Kidney (tissue), 14 donors: ENCODE data around the gene MMRN1. TPM values are rescaled to one million over a fixed set of nuclear protein-coding genes. Genes with fewer than 3 reads are reported as not detected.

Experiments
- DNase-seq, 5 donors: peaks; one replicate each; pipeline ENCODE4 v3.0.0-alpha.2; 2013 to 2020
- FAIRE-seq: peaks from 2 replicates; lab custom pipeline; 2012; peaks lifted over from hg19 to GRCh38; lab: Jason Lieb, UNC
- H3K27ac ChIP-seq, 2 donors: one replicate each; pipeline ENCODE4 v1.7.0; 2013; ENCODE audit warnings: low read depth in 2 of 2, low read length in 2 of 2, inconsistent platforms in 1 of 2
- H3K27me3 ChIP-seq: one replicate; pipeline ENCODE4 v1.7.1; 2013; ENCODE audit warnings: low read length, inconsistent platforms; ENCODE audit not compliant: control insufficient read depth, insufficient read depth
- H3K36me3 ChIP-seq, 3 donors: one replicate each; pipeline versions ENCODE4 v1.7.0 to v1.7.1; 2013; ENCODE audit warnings: low read length in 3 of 3, control low read depth in 1 of 3, inconsistent platforms in 1 of 3; ENCODE audit not compliant: insufficient read depth in 3 of 3, control insufficient read depth in 2 of 3
- H3K4me1 ChIP-seq, 3 donors: one replicate each; pipeline versions ENCODE4 v1.7.0 to v1.7.1; 2013; ENCODE audit warnings: low read length in 3 of 3, inconsistent platforms in 1 of 3, low read depth in 1 of 3; ENCODE audit not compliant: control insufficient read depth in 2 of 3, insufficient read depth in 2 of 3
- H3K4me3 ChIP-seq, 3 donors: one replicate each; pipeline versions ENCODE4 v1.7.0 to v1.8.1; 2013; ENCODE audit warnings: low read length in 3 of 3, control low read depth in 1 of 3, inconsistent platforms in 1 of 3
- H3K9ac ChIP-seq, 3 donors: one replicate each; pipeline versions ENCODE4 v1.7.0 to v1.7.1; 2013; ENCODE audit warnings: low read length in 3 of 3, control low read depth in 1 of 3, inconsistent platforms in 1 of 3
- H3K9me3 ChIP-seq, 3 donors: one replicate each; pipeline versions ENCODE4 v1.7.0 to v1.7.1; 2013; ENCODE audit warnings: low read length in 3 of 3, control low read depth in 1 of 3, inconsistent platforms in 1 of 3; ENCODE audit not compliant: control insufficient read depth in 2 of 3, insufficient read depth in 1 of 3
- CTCF ChIP-seq: IDR thresholded peaks from 3 replicates; pipeline ENCODE4 v1.5.1; 2012; ENCODE audit warnings: mild to moderate bottlenecking, moderate library complexity, borderline replicate concordance; ENCODE audit not compliant: insufficient read depth; ENCODE audit errors: extremely low read depth
- intact Hi-C: fragments of 100-400 bp; cut with DNase I; formaldehyde crosslinking; loops from one replicate; pipeline ENCODE4 v1.11.1; 2022
- polyA plus RNA-seq: library from polyadenylated mRNA; stranded (reverse); fragments of 350-450 nt; fragmentation: Illumina TruSeq; extraction: RNeasy Lipid Tissue Mini Kit (QIAGEN cat#74804); gene quantifications from one replicate; pipeline ENCODE4 v1.2.3, GENCODE V29; 2014; ENCODE audit warnings: low read depth, low replicate concordance; ENCODE audit not compliant: insufficient read depth
- total RNA-seq: library from RNA; stranded (reverse); fragmentation: NEBNext Ultra II Directional; extraction: Animal tissue kit (Norgen Biotek cat#: 25700); gene quantifications from one replicate; pipeline ENCODE4 v1.2.1, GENCODE V29; 2021
- donor health status: control.
- donor health status: control.
- donor health status: control.
- donor health status: control.
- donor health status: control.
- donor health status: DM: yes; HTN: yes; CAD: no.
- donor health status: Normal renal cell carcinoma (clear cell type).

Gene MMRN1
- total and polyA plus RNA-seq, 2 donors from 2014 or later: 0.62 to 28.9 TPM

- no peaks in the 10 kb centered on the region for H3K27me3 ChIP-seq
- H3K9ac ChIP-seq: no peak overlapping the region
- FAIRE-seq (no peak), DNase-seq (no peak)
- H3K27ac ChIP-seq: no peak overlapping the region
- H3K4me3 ChIP-seq: no peak overlapping the region
- TF ChIP-seq CTCF: no peak
- H3K9me3 ChIP-seq: no peaks in the 10 kb centered on the region
- intact Hi-C loops: no loop called here
- H3K4me1 ChIP-seq: no peaks in the 10 kb centered on the region
- no peaks in the 10 kb centered on the region for H3K36me3 ChIP-seq
Measured at GRCh38 chr4:89871211-89871610, 23.4 kb upstream of the MMRN1 start.

- H3K27ac ChIP-seq: no peak overlapping the region
- FAIRE-seq: no peak
- H3K27me3 ChIP-seq: no peaks in the 10 kb centered on the region
- no peaks in the 10 kb centered on the region for H3K9me3 ChIP-seq
- no peak for DNase-seq
- no peak overlapping the region for H3K9ac ChIP-seq
- TF ChIP-seq CTCF: no peak
- no peaks in the 10 kb centered on the region for H3K36me3 ChIP-seq
- no peaks in the 10 kb centered on the region for H3K4me1 ChIP-seq
- H3K4me3 ChIP-seq: no peak overlapping the region
- intact Hi-C loops: no loop called here
Measured at GRCh38 chr4:89876548-89876947, 18.1 kb upstream of the MMRN1 start.

- H3K36me3 ChIP-seq: no peaks in the 10 kb centered on the region
- DNase-seq (no peak), FAIRE-seq (no peak)
- H3K4me1 ChIP-seq: no peaks in the 10 kb centered on the region
- H3K9me3 ChIP-seq: no peaks in the 10 kb centered on the region
- no peak overlapping the region for H3K4me3 ChIP-seq
- H3K27ac ChIP-seq: no peak overlapping the region
- H3K9ac ChIP-seq: no peak overlapping the region
- TF ChIP-seq CTCF: no peak
- H3K27me3 ChIP-seq: no peaks in the 10 kb centered on the region
- intact Hi-C loops: no loop called here
Measured at GRCh38 chr4:89878611-89879010, 16.0 kb upstream of the MMRN1 start.

- no peak overlapping the region for H3K9ac ChIP-seq
- H3K4me1 ChIP-seq: no peaks in the 10 kb centered on the region
- H3K4me3 ChIP-seq: no peak overlapping the region
- intact Hi-C loops: no loop called here
- no peaks in the 10 kb centered on the region for H3K36me3 ChIP-seq
- H3K27ac ChIP-seq: no peak overlapping the region
- no peak for DNase-seq
- no peaks in the 10 kb centered on the region for H3K9me3 ChIP-seq
- no peak for TF ChIP-seq CTCF
- no peaks in the 10 kb centered on the region for H3K27me3 ChIP-seq
- FAIRE-seq: no peak
Measured at GRCh38 chr4:89879215-89879614, 15.4 kb upstream of the MMRN1 start.
